ENCODE data around the gene OXCT2. TPM values are rescaled to one million over a fixed set of nuclear protein-coding genes. Genes with fewer than 3 reads are reported as not detected.
A peak's percentile ranks its signal among the peaks of the same experiment; 100 is the strongest.

OXCT2 gene
- polyA plus RNA-seq, 3 donors: 0.22 to 1.5 (median 0.33) TPM

DNA sequence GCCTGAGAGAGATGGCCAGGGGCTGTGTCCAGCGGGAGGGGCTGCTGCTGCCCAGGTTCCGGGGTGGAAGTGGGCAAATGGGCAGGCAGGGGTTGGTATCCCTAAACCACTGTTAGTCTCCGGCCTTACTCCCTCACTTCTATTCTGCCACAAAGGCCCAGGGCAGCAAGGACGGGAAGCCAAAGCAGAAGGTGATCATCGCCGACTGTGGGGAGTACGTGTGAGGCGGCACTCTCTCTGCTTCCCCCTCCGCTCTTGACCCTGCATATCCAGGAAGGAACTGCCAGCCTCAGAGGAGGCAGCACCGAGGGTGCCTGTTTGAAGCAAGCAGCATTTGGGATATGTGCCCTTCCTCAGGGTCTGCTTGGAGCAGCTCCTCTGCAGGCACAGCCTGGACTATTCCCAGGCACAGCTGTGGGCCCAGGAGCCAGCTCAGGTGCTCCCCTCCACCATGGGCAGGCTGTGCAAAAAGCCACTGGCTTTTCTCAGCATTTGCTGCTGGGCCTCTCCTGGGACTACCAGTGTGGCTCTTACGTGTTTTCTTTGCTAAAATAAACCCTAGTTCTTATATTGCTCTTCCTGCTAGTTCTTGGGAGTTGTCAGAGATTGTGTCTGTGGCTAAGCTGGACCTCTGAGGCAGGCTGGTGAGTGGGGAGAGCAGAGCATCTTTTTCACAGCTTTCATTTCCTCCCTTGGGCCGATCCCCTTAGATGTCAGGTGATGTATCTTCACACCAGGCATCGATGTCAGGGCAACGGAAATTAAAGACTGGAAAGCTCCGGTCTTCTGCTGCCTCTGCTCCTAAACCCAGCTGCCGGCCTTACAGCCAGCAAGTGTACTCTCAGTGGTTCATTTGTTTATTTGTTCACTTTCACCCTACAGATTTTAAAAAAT, 17.8 kb downstream of the OXCT2 start:
- DNase-seq (ENCODE audit: extremely low read depth in 1 of 11, low read depth in 9 of 11, low spot score in 4 of 11): no peak

DNA sequence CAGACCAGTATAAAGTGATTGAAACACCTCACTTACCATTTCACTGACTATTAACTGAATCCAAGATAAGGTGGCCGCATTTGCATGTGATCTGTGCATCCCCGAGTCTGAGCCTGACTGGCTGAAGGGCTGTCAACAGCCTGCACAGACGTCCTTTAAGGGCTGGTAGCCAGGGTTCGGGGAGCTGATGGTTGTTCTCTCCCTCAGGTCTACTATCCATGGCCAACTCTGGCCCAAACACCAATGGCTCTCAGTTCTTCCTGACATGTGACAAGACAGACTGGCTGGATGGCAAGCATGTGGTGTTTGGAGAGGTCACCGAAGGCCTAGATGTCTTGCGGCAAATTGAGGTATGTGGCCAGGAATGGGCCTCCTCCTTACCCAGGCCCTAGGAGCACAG, 18.4 kb downstream of the OXCT2 start:
- no peak for DNase-seq (ENCODE audit: extremely low read depth in 1 of 11, low read depth in 9 of 11, low spot score in 4 of 11)

- DNase-seq (ENCODE audit: extremely low read depth in 1 of 11, low read depth in 9 of 11, low spot score in 4 of 11): no peak
Observed at GRCh38 chr1:39751595-39751994, 19.6 kb downstream of the OXCT2 start.

- DNase-seq (ENCODE audit: extremely low read depth in 1 of 11, low read depth in 9 of 11, low spot score in 4 of 11): no peak
Observed at GRCh38 chr1:39745016-39745670, 26.0 kb downstream of the OXCT2 start.

DNA sequence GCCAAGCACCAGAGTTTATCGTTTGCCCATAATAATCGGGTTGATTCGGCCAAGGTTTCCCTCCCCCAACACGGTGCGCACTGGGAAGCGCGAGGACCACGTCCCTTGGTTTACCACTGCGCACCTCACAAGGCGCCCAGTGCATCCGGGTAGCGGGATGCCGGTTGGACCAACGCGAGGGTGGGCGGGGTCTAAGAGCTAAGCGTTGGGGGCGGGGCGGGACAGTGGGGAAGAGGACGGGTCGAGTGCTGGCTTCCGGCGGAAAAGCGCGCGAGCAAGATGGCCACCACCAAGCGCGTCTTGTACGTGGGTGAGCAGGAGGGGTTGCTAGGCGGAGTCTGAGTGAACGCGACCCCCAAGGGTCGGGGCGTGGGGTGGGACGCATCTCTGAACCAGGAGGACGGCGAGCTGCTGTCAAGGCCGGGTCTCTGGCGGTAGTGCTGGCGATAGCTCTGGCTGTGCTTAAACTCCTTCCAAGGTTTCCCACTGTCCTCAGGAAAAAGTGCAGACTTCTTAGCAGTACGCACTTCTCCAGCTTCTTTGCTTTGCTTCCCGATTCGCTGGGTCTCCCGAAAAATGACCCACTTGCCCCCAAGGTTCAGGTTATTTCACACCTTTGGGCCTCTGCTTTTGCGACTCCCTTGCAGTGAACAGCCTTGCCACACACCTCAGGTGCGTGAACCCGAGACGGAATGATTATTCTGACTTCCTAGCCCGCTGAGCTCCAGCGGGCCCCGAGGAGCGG, 32.4 kb downstream of the OXCT2 start, which contains the start of gene PPIE:
TSS of gene PPIE (plus strand) at position 261 of the 745 bp plus-strand sequence. CDS start at position 280, 19 bp downstream.
- peak; percentile 66 to 90 (median 84) for DNase-seq (ENCODE audit: extremely low read depth in 1 of 11, low read depth in 9 of 11, low spot score in 4 of 11)

- no peak for DNase-seq (ENCODE audit: extremely low read depth in 1 of 11, low read depth in 9 of 11, low spot score in 4 of 11)
Observed at GRCh38 chr1:39737546-39738169, 33.5 kb downstream of the OXCT2 start.

DNA sequence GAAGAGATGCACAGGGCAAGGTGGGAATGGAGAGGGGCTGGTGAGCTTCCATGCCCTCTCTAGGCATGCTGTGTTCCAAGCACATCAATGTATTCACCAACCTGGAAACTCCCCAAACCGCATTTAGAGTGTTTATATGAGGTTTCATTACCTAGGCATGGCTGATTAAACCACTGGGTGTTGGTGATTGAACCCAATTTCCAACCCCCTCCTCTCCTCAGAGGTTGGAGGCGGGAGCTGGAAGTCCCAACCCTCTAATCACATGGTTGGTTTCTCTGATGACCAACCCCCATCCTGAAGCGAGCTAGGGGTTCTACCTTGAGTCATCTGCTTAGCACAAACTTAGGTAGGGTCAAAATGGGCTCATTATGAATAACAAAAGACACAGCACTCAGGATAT, 35.4 kb downstream of the OXCT2 start:
- no peak for DNase-seq (ENCODE audit: extremely low read depth in 1 of 11, low read depth in 9 of 11, low spot score in 4 of 11)

DNA sequence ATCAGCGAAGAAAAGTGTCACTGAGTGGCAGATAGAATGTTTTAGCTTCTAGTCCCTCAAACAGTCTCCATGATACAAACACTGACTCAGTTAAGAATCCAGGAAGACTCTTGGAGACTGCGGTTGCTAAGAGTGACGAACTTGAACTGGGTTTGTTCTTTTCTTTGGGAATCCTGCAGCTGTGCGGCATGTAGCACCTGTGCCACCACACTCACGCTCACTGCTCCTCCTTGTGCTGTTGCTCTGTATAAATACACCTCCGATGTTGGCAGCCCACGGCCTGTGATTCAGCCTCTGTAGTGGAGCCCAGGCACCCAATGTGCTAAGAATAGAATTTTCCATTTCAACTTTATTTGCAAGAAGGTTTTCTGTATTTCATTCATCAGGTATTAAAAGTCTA, 38.0 kb downstream of the OXCT2 start:
- no peak for DNase-seq (ENCODE audit: extremely low read depth in 1 of 11, low read depth in 9 of 11, low spot score in 4 of 11)

GRCh38 chr1:39732730-39733129, 38.4 kb downstream of the OXCT2 start:
- DNase-seq (ENCODE audit: extremely low read depth in 1 of 11, low read depth in 9 of 11, low spot score in 4 of 11): no peak

GRCh38 chr1:39729842-39730241, 41.3 kb downstream of the OXCT2 start:
- no peak for DNase-seq (ENCODE audit: extremely low read depth in 1 of 11, low read depth in 9 of 11, low spot score in 4 of 11)

GRCh38 chr1:39729030-39729429, 42.1 kb downstream of the OXCT2 start:
- DNase-seq (ENCODE audit: extremely low read depth in 1 of 11, low read depth in 9 of 11, low spot score in 4 of 11): no peak

DNA sequence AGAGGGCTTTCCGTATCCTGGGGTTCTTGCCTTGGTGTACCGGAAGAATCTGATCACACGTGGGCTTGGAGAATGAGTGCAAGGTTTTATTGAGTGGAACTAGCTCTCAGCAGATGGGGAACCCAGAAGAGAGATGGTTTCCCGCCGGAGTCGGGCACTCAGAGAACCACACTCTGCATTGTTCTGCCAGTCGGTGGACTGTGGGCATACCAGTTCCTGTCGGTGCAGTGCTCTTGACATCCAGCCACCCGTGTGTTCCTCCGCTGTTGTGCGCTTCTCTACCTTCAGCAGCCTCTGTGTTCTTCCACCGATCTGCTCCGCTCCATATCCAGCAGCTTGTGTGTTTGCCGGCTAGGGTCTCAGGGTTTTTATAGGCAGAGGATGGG, 43.2 kb downstream of the OXCT2 start:
- no peak for DNase-seq (ENCODE audit: extremely low read depth in 1 of 11, low read depth in 9 of 11, low spot score in 4 of 11)

DNA sequence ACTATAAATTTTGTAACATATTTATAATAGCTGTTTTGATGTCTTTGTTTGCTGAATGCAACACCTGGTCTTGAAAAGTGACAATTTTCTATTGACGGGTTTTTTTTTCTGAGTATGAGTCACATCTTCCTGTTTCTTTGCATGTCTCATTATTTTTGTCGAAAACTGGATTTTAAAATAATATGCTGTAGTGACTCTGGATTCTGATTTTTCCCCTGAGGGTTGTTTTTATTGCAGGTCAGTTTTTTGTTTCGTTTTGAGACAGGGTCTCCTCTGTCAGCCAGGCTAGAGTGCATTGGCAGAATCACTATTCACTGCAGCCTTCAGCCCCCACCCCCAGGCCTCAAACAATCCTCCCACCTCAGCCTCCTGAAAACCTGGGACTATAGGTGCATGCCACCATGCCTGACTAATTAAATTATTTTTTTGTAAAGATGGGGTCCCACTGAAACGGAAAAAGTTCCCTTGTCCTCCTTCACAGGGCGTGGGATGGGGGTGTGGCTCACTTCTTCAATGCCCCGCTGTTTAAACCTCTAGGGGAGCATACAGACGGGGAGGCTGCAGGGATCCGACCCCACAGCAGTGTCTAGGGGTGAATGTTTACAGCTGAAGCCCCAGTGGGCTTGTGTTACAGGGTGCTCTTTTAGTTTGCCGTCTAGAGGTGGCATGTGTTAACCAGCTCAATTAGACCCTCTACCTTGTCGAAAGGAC, 43.8 kb downstream of the OXCT2 start:
- no peak for DNase-seq (ENCODE audit: extremely low read depth in 1 of 11, low read depth in 9 of 11, low spot score in 4 of 11)

GRCh38 chr1:39726600-39726999, 44.5 kb downstream of the OXCT2 start:
- DNase-seq (ENCODE audit: extremely low read depth in 1 of 11, low read depth in 9 of 11, low spot score in 4 of 11): no peak

DNA sequence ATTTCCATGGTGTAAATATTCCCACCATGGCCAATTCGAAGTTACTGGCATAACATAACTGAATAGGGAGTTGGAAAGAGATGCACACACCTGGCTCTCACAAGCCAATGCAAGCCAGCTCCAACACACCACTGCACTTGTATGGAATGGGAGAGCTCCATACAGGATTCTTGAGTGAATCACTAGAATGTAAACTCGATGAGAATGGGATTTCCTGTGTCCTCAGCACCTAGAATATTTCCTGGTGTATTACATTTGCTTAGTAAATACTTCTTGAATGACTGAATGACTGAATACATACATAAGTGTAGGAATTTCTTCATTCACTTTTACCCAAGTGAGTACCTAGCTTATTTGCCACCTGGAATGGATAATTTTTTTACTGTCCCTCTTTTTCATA, 48.7 kb downstream of the OXCT2 start:
- DNase-seq (ENCODE audit: extremely low read depth in 1 of 11, low read depth in 9 of 11, low spot score in 4 of 11): no peak

- DNase-seq (ENCODE audit: extremely low read depth in 1 of 11, low read depth in 9 of 11, low spot score in 4 of 11): no peak
Observed at GRCh38 chr1:39721664-39722063, 49.5 kb downstream of the OXCT2 start.

DNA sequence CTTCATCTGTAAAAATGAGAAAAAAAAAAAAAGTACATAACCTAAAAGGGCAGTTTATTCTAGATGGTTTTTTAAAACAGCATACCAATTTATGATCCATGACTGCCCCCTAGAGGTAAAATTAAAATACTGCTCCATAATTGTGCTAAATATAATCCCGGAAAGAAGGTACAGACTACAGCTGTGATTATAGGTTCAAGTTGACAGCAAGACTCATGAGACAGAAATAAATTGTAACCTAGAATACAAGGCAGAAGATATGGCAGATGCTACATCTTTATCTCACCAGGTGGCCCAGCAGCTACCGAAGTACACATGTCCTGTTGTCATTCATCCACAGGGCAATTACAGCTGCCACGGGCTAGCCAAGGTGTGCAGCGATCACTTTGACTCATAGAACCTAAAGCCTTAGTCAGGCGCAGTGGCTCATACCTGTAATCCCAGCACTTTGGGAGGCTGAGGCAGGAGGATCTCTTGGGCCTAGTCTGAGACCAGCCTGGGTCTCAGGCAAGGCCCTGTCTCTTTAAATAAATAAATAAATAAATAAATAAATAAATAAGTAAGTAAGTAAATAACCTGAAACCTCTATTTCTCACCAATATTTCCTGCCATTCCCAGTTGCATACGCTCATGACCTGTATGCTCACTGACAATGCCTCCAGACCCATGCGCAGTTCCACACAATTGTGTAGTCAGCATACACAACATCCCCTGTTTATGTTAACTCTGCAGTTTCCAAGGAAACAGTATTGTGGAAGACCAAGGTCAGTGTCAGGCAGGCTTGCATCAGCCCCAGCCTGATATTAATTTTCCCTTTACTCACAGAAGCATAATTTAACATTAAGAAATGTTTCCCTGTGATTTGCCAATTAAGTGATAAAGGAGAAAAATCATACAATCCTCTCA, 50.8 kb downstream of the OXCT2 start:
- DNase-seq (ENCODE audit: extremely low read depth in 1 of 11, low read depth in 9 of 11, low spot score in 4 of 11): peak in 9 of 11 donors; percentile 36 to 77 (median 52)

Data from renal cortex interstitium (tissue), 11 donors.